Hematopoietic multipotent progenitor cell treated with erythropoietin and hydrocortisone succinate and interleukin-3 and kit ligand, for 8 days (in vitro differentiated cells): Measurements from ENCODE around the gene KLK1.
A peak's percentile ranks its signal among the peaks of the same experiment; 100 is the strongest.

Source experiments
- DNase-seq: peaks from one replicate; pipeline ENCODE4 v3.0.0-alpha.2; 2015

The KLK1 gene

GRCh38 chr19:50823389-50824042 lies at the start of gene KLK1:
TSS of gene KLK1 (minus strand) at chr19:50823787. CDS start at chr19:50823748, 39 bp downstream.
- DNase-seq = no peak

- DNase-seq = no peak
These were observed 49.5 kb upstream of the KLK1 start, which contains the start of gene KLK2 for GRCh38 chr19:50873056-50873455. TSS of gene KLK2 (plus strand) at chr19:50873439. CDS start at chr19:50873474, 35 bp downstream.

DNA sequence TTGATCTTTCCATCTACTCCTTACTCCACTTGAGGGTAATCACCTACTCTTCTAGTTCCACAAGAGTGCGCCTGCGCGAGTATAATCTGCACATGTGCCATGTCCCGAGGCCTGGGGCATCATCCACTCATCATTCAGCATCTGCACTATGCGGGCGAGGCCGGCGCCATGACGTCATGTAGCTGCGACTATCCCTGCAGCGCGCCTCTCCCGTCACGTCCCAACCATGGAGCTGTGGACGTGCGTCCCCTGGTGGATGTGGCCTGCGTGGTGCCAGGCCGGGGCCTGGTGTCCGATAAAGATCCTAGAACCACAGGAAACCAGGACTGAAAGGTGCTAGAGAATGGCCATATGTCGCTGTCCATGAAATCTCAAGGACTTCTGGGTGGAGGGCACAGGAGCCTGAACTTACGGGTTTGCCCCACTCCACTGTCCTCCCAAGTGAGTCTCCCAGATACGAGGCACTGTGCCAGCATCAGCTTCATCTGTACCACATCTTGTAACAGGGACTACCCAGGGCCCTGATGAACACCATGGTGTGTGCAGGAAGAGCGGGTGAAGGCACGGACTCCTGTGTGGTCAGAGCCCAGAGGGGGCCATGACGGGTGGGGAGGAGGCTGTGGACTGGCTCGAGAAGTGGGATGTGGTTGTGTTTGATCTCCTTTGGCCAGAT lies 47.0 kb upstream of the KLK1 start:
- peak; percentile 60 for DNase-seq

- no peak for DNase-seq
These were observed 45.9 kb upstream of the KLK1 start for GRCh38 chr19:50869479-50869878.

GRCh38 chr19:50861496-50862286 lies 38.1 kb upstream of the KLK1 start:
- DNase-seq = no peak

- no peak for DNase-seq
These were observed 37.4 kb upstream of the KLK1 start for GRCh38 chr19:50861010-50861409.

DNA sequence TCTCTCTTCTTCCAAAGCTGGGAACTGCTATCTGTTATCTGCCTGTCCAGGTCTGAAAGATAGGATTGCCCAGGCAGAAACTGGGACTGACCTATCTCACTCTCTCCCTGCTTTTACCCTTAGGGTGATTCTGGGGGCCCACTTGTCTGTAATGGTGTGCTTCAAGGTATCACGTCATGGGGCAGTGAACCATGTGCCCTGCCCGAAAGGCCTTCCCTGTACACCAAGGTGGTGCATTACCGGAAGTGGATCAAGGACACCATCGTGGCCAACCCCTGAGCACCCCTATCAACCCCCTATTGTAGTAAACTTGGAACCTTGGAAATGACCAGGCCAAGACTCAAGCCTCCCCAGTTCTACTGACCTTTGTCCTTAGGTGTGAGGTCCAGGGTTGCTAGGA lies 36.3 kb upstream of the KLK1 start:
- DNase-seq = no peak

DNA sequence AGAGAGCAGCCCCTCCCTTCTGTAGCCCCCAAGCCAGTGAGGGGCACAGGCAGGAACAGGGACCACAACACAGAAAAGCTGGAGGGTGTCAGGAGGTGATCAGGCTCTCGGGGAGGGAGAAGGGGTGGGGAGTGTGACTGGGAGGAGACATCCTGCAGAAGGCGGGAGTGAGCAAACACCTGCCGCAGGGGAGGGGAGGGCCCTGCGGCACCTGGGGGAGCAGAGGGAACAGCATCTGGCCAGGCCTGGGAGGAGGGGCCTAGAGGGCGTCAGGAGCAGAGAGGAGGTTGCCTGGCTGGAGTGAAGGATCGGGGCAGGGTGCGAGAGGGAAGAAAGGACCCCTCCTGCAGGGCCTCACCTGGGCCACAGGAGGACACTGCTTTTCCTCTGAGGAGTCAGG lies 35.3 kb upstream of the KLK1 start:
- no peak for DNase-seq

- DNase-seq = no peak
These were observed 33.8 kb upstream of the KLK1 start for GRCh38 chr19:50857366-50857765.

- DNase-seq = no peak
These were observed 31.2 kb upstream of the KLK1 start, which contains the start of gene KLK3 for GRCh38 chr19:50854636-50855410. TSS of gene KLK3 (plus strand) at chr19:50854915. CDS start at chr19:50854956, 41 bp downstream.

DNA sequence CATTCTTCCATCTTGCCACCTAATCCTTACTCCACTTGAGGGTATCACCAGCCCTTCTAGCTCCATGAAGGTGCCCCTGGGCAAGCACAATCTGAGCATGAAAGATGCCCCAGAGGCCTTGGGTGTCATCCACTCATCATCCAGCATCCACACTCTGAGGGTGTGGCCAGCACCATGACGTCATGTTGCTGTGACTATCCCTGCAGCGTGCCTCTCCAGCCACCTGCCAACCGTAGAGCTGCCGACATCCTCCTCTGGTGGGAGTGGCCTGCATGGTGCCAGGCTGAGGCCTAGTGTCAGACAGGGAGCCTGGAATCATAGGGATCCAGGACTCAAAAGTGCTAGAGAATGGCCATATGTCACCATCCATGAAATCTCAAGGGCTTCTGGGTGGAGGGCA lies 28.0 kb upstream of the KLK1 start:
- DNase-seq = no peak

GRCh38 chr19:50850738-50851137 lies 27.2 kb upstream of the KLK1 start:
- no peak for DNase-seq

DNA sequence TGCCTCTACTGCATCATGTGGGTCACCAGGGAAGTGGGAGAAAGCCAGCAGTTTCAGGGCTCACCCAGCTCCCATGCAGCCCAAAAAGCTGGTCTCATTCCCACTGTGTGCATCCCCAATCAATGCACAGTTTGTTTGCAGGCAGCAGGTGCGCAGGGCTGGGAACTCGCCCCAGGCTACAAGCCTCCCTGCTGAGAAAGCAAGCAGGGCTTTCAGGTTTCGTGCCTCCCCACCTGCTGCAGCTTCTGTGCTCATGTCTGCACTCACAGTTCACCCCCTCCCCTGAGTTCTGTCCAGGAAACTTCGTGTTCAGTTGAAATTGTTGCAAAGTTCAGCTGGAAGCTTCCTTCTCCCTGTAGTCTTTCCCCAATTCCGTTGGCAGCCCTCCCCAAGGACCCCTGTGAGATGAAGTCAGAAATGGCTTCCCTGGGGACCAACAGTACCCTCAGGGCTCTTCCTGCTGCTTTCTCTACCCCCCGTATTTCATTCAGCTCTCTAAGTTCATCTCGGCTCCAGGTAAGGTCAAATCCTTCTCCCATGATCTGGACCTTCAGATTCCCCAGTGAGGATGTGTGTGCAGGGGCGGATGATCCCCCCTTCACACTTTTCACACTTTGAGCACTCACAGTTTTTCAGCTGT lies 20.8 kb upstream of the KLK1 start:
- no peak for DNase-seq

GRCh38 chr19:50843701-50844221 lies 20.2 kb upstream of the KLK1 start:
- no peak for DNase-seq

DNA sequence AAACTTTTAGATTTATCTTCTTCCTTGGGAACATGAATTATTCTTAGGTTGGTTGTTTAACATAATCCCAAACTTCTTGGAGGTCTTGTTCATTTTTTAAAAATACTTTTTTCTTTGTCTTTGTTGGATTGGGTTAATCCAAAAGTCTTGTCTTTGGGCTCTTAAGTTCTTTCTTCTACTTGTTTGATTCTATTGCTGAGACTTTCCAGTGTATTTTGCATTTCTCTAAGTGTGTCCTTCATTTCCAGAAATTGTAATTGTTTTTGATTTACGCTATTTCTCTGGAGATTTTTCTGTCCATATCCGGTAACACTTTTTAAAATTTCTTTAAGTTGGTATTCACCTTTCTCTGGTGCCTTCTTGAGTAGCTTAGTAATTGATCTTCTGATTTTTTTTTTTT lies 19.6 kb upstream of the KLK1 start:
- DNase-seq = no peak

- no peak for DNase-seq
These were observed 18.5 kb upstream of the KLK1 start for GRCh38 chr19:50842130-50842529.

- DNase-seq = no peak
These were observed 16.4 kb upstream of the KLK1 start for GRCh38 chr19:50839712-50840655.

- DNase-seq = peak; percentile 15
These were observed 14.7 kb upstream of the KLK1 start for GRCh38 chr19:50838239-50838638.

DNA sequence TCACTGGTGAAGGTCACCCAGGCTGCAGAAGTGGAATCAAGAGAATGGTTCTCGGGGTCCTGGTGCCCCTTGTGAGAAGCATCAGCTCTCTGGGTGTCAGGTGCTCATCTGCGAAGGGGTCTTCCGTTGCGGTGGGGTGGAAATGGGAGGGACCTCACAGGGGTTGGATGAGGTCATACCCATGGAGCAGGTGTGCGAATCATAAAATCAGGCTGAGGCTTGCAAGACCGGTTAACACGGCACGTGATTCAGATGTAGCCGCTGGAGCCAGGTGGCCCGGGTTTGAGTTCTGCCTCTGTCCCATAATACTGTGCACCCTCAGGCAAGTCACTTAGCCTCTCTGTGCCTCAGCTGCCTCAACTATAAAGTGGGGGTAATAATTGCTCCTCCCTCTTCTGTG lies 13.7 kb upstream of the KLK1 start:
- no peak for DNase-seq

DNA sequence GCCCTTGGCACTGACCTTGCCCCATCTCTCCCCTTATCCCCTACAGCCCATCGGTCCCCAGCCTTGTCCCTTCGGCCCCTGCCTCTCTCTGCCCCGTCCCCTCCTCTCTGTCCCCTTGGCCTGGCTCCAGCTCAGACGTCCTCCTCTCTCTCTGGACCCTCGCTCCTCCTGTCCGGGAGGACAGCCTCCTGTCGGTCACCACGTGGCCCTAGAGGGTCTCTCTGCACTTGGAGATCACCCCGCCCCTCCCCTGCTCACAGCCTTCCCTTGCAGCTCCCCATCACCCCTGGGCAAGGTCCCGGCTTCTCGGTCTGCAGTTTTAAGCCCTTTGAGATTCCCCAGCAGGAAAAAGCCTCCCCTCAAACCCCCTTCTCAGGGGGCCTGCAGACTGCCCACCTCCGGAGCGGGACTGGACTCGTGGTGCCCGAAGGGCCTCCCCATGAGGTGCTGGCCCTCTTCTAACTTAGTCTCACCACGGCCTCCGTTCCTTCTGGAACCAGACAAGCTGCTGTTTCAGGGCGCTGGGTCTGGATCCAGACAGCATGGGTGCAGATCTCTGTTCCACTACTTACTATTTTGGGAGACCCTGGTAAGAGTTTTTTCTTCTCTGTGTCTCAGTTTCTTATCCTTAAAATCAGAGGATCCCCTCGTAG lies 13.1 kb upstream of the KLK1 start:
- DNase-seq = no peak
